HEK293 (cell line): ENCODE data around the gene CFAP299.

Experiments used
- YY1 ChIP-seq: fragments of 450-650 bp; formaldehyde crosslinking; IDR thresholded peaks from 2 replicates; pipeline ENCODE4 v1.5.1; 2018; ENCODE audit warnings: missing biosample characterization, missing genetic modification characterization
- ZNF175 ChIP-seq: fragments of 450-650 bp; formaldehyde crosslinking; IDR thresholded peaks from 2 replicates; pipeline ENCODE4 v1.5.1; 2016; ENCODE audit warnings: missing biosample characterization, missing genetic modification characterization
- ZNF248 ChIP-seq: fragments of 450-650 bp; formaldehyde crosslinking; IDR thresholded peaks from 2 replicates; pipeline ENCODE4 v1.5.1; 2017; ENCODE audit warnings: missing biosample characterization, missing genetic modification characterization
- ZNF600 ChIP-seq: fragments of 450-650 bp; formaldehyde crosslinking; IDR thresholded peaks from 2 replicates; pipeline ENCODE4 v1.5.1; 2016; ENCODE audit warnings: missing biosample characterization, missing genetic modification characterization
- ZNF658 ChIP-seq: fragments of 450-650 bp; formaldehyde crosslinking; IDR thresholded peaks from 2 replicates; pipeline ENCODE4; 2016; ENCODE audit warnings: missing biosample characterization, missing genetic modification characterization
- ZNF707 ChIP-seq: fragments of 450-650 bp; formaldehyde crosslinking; IDR thresholded peaks from 2 replicates; pipeline ENCODE4 v1.5.1; 2016; ENCODE audit warnings: missing biosample characterization, missing genetic modification characterization
- TF ChIP-seq, protein P1 (sequence below): fragments of 450-650 bp; formaldehyde crosslinking; IDR thresholded peaks from 2 replicates; pipeline ENCODE4 v1.5.1; 2016; ENCODE audit warnings: missing biosample characterization, missing genetic modification characterization
- TF ChIP-seq, protein P2 (sequence below): fragments of 450-650 bp; formaldehyde crosslinking; IDR thresholded peaks from 2 replicates; pipeline ENCODE4 v1.5.1; 2016; ENCODE audit warnings: missing biosample characterization, missing genetic modification characterization, low read depth
- TF ChIP-seq, protein P3 (sequence below): IDR thresholded peaks from 2 replicates; pipeline ENCODE4 v1.6.1; 2011; ENCODE audit warnings: mild to moderate bottlenecking, low read depth, low read length, borderline replicate concordance

DNA sequence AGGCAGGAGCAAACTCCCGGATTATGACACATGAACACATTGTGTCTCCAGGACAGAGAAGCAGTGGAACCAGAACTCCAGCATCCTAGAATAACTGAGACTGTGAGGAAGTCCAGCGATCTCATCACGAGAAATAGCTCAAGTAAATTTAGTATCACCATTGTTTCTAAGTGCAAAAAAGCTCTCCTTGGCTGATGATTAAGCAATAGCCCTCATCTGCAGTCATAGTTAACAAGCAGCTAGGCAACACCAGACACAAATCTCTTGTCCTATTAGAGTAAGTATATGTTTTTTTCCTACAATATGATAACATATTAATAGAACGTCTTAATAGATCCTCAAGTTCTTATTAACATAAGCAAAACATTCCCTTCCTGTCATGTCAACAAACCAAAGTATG lies 2.4 kb upstream of the CFAP299 start:
- no peak for TF ChIP-seq ZNF600 (tag by site-specific recombination)
- no peak for TF ChIP-seq ZNF658 (tag by site-specific recombination)
- TF ChIP-seq, protein P1, sequence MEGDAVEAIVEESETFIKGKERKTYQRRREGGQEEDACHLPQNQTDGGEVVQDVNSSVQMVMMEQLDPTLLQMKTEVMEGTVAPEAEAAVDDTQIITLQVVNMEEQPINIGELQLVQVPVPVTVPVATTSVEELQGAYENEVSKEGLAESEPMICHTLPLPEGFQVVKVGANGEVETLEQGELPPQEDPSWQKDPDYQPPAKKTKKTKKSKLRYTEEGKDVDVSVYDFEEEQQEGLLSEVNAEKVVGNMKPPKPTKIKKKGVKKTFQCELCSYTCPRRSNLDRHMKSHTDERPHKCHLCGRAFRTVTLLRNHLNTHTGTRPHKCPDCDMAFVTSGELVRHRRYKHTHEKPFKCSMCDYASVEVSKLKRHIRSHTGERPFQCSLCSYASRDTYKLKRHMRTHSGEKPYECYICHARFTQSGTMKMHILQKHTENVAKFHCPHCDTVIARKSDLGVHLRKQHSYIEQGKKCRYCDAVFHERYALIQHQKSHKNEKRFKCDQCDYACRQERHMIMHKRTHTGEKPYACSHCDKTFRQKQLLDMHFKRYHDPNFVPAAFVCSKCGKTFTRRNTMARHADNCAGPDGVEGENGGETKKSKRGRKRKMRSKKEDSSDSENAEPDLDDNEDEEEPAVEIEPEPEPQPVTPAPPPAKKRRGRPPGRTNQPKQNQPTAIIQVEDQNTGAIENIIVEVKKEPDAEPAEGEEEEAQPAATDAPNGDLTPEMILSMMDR, result no peak
- TF ChIP-seq, protein P2, sequence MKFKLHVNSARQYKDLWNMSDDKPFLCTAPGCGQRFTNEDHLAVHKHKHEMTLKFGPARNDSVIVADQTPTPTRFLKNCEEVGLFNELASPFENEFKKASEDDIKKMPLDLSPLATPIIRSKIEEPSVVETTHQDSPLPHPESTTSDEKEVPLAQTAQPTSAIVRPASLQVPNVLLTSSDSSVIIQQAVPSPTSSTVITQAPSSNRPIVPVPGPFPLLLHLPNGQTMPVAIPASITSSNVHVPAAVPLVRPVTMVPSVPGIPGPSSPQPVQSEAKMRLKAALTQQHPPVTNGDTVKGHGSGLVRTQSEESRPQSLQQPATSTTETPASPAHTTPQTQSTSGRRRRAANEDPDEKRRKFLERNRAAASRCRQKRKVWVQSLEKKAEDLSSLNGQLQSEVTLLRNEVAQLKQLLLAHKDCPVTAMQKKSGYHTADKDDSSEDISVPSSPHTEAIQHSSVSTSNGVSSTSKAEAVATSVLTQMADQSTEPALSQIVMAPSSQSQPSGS (tag by site-specific recombination), result no peak
- no peak for TF ChIP-seq ZNF707 (tag by site-specific recombination)
- TF ChIP-seq ZNF175 (tag by site-specific recombination), result no peak
- TF ChIP-seq ZNF248 (tag by site-specific recombination), result no peak
- TF ChIP-seq, protein P3, sequence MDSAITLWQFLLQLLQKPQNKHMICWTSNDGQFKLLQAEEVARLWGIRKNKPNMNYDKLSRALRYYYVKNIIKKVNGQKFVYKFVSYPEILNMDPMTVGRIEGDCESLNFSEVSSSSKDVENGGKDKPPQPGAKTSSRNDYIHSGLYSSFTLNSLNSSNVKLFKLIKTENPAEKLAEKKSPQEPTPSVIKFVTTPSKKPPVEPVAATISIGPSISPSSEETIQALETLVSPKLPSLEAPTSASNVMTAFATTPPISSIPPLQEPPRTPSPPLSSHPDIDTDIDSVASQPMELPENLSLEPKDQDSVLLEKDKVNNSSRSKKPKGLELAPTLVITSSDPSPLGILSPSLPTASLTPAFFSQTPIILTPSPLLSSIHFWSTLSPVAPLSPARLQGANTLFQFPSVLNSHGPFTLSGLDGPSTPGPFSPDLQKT, result no peak
- TF ChIP-seq YY1 (tag by site-specific recombination), result no peak
